WTC11 (cell line): ENCODE results near the gene IRF2BP2. TPM values are rescaled to one million over a fixed set of nuclear protein-coding genes. Genes with fewer than 3 reads are reported as not detected.

Experiments used
- ATAC-seq: fragments of 200-7000 bp; cut with Tn5 transposase; 2 replicates; pipeline ENCODE4 v1.10.0; 2021; ENCODE audit warnings: mild to moderate bottlenecking, moderate library complexity
- CTCF ChIA-PET: fragments of 300-600 bp; sonication (Branson Sonifier 250); formaldehyde crosslinking; loops from one replicate; lab custom pipeline; 2021; ENCODE audit warnings: antibody characterized with exemption; lab: Charles Lee
- POLR2A ChIA-PET: fragments of 350-600 bp; sonication (Branson Sonifier 250); formaldehyde crosslinking; loops from one replicate; lab custom pipeline; 2021; ENCODE audit warnings: antibody characterized with exemption; lab: Charles Lee
- DNase-seq: peaks from one replicate; pipeline ENCODE4 v3.0.0; 2021; ENCODE audit warnings: low spot score
- H3K27ac Mint-ChIP-seq: 2 replicates; pipeline ENCODE4 v1.8.0; 2021; ENCODE audit warnings: mixed read lengths
- H3K27me3 Mint-ChIP-seq: 2 replicates; pipeline ENCODE4 v1.8.0; 2021; ENCODE audit warnings: low read depth, mild to moderate bottlenecking, moderate library complexity, mixed read lengths
- H3K36me3 Mint-ChIP-seq: 2 replicates; pipeline ENCODE4 v1.8.0; 2021; ENCODE audit warnings: mixed read lengths
- H3K4me1 Mint-ChIP-seq: 2 replicates; pipeline ENCODE4 v1.8.0; 2022; ENCODE audit warnings: mixed read lengths
- H3K4me3 Mint-ChIP-seq: 2 replicates; pipeline ENCODE4 v1.8.0; 2021; ENCODE audit warnings: mild to moderate bottlenecking, moderate library complexity, mixed read lengths
- H3K9me3 Mint-ChIP-seq: 2 replicates; pipeline ENCODE4 v1.8.0; 2021; ENCODE audit warnings: mixed read lengths
- ARID4B ChIP-seq: sonication (generic); formaldehyde crosslinking; IDR thresholded peaks from 2 replicates; pipeline ENCODE4 v1.8.0; 2023; ENCODE audit warnings: missing genetic modification reagents, mild to moderate bottlenecking, borderline replicate concordance
- E2F4 ChIP-seq: sonication (generic); formaldehyde crosslinking; IDR thresholded peaks from 2 replicates; pipeline ENCODE4 v1.8.1; 2022; ENCODE audit warnings: low read depth, mild to moderate bottlenecking, moderate library complexity, missing genetic modification reagents, borderline replicate concordance
- E2F5 ChIP-seq: sonication (generic); formaldehyde crosslinking; IDR thresholded peaks from 2 replicates; pipeline ENCODE4 v1.8.1; 2022; ENCODE audit warnings: mild to moderate bottlenecking, moderate library complexity, missing genetic modification reagents
- EMX1 ChIP-seq: fragments of 250-450 bp; sonication (Bioruptor Pico); IDR thresholded peaks from 2 replicates; pipeline ENCODE4 v1.8.0; 2021; ENCODE audit warnings: mild to moderate bottlenecking
- ESRRA ChIP-seq: sonication (generic); formaldehyde crosslinking; IDR thresholded peaks from 2 replicates; pipeline ENCODE4 v1.8.1; 2022; ENCODE audit warnings: mild to moderate bottlenecking, missing genetic modification reagents, borderline replicate concordance
- ETV6 ChIP-seq: sonication (generic); formaldehyde crosslinking; IDR thresholded peaks from 2 replicates; pipeline ENCODE4 v1.8.1; 2022; ENCODE audit warnings: mild to moderate bottlenecking, missing genetic modification reagents
- FOXP4 ChIP-seq: sonication (generic); formaldehyde crosslinking; IDR thresholded peaks from 2 replicates; pipeline ENCODE4 v1.8.0; 2022; ENCODE audit warnings: mild to moderate bottlenecking, missing genetic modification reagents
- GABPB1 ChIP-seq: sonication (generic); formaldehyde crosslinking; IDR thresholded peaks from 2 replicates; pipeline ENCODE4 v1.8.1; 2023; ENCODE audit warnings: mild to moderate bottlenecking, missing genetic modification reagents
- MLX ChIP-seq: sonication (generic); formaldehyde crosslinking; IDR thresholded peaks from 2 replicates; pipeline ENCODE4 v1.8.1; 2023; ENCODE audit warnings: mild to moderate bottlenecking, missing genetic modification reagents, moderate library complexity
- NR1H2 ChIP-seq: sonication (generic); formaldehyde crosslinking; IDR thresholded peaks from 2 replicates; pipeline ENCODE4 v1.9.0; 2021; ENCODE audit warnings: mild to moderate bottlenecking, moderate library complexity, missing genetic modification reagents
- SMAD3 ChIP-seq: sonication (generic); formaldehyde crosslinking; IDR thresholded peaks from 2 replicates; pipeline ENCODE4 v1.8.0; 2022; ENCODE audit warnings: missing genetic modification reagents, mild to moderate bottlenecking, borderline replicate concordance
- TCF7 ChIP-seq: sonication (generic); formaldehyde crosslinking; IDR thresholded peaks from 2 replicates; pipeline ENCODE4 v1.8.0; 2022; ENCODE audit warnings: mild to moderate bottlenecking, low read depth, missing genetic modification reagents, moderate library complexity
- ZMAT4 ChIP-seq: fragments of 250-450 bp; sonication (Bioruptor Pico); IDR thresholded peaks from 2 replicates; pipeline ENCODE4 v1.9.0; 2021; ENCODE audit warnings: mild to moderate bottlenecking
- ZNF219 ChIP-seq: sonication (generic); formaldehyde crosslinking; IDR thresholded peaks from 2 replicates; pipeline ENCODE4 v1.8.0; 2023; ENCODE audit warnings: missing genetic modification reagents, mild to moderate bottlenecking, borderline replicate concordance
- ZNF232 ChIP-seq: sonication (generic); formaldehyde crosslinking; IDR thresholded peaks from 2 replicates; pipeline ENCODE4 v1.8.0; 2022; ENCODE audit warnings: mild to moderate bottlenecking, missing genetic modification reagents
- ZNF281 ChIP-seq: sonication (generic); formaldehyde crosslinking; IDR thresholded peaks from 2 replicates; pipeline ENCODE4 v1.8.0; 2023; ENCODE audit warnings: mild to moderate bottlenecking, missing genetic modification reagents
- ZNF317 ChIP-seq: sonication (generic); formaldehyde crosslinking; IDR thresholded peaks from 2 replicates; pipeline ENCODE4 v1.8.1; 2023; ENCODE audit warnings: low read depth, mild to moderate bottlenecking, moderate library complexity, missing genetic modification reagents, borderline replicate concordance
- ZNF671 ChIP-seq: fragments of 250-450 bp; sonication (Bioruptor Pico); IDR thresholded peaks from 2 replicates; pipeline ENCODE4 v1.8.0; 2021; ENCODE audit warnings: mild to moderate bottlenecking
- ZSCAN18 ChIP-seq: fragments of 250-450 bp; sonication (Bioruptor Pico); IDR thresholded peaks from 2 replicates; pipeline ENCODE4 v2.1.2; 2022; ENCODE audit warnings: mild to moderate bottlenecking, moderate library complexity
- total RNA-seq: library from RNA; stranded (reverse); gene quantifications from 3 replicates; pipeline ENCODE4 v1.2.3, GENCODE V29; 2021

Gene IRF2BP2
- total RNA-seq, 1 experiment from 2014 or later, result 70.9 TPM

- POLR2A ChIA-PET, result no interaction called here
- CTCF ChIA-PET, result no interaction called here
- no peaks in the 10 kb centered on the region for H3K27me3 Mint-ChIP-seq
- peaks cover 6% of the 10 kb centered on the region for H3K4me1 Mint-ChIP-seq
- no peak overlapping the region for H3K27ac Mint-ChIP-seq
- H3K36me3 Mint-ChIP-seq, result no peaks in the 10 kb centered on the region
- H3K9me3 Mint-ChIP-seq, result no peaks in the 10 kb centered on the region
- H3K4me3 Mint-ChIP-seq, result no peak overlapping the region
- ATAC-seq (no peak), DNase-seq (no peak)
- TF ChIP-seq E2F5 (CRISPR knock-in tag) (no peak), ETV6 (CRISPR knock-in tag) (no peak), ZNF671 (no peak), NR1H2 (CRISPR knock-in tag) (no peak), ZNF281 (no peak), ARID4B (CRISPR knock-in tag) (no peak), ZNF317 (CRISPR knock-in tag) (no peak), MLX (no peak), SMAD3 (CRISPR knock-in tag) (no peak)
- TF ChIP-seq, all 79 proteins: peak for 0
Observed at GRCh38 chr1:234556245-234556943, 53.6 kb downstream of the IRF2BP2 start.

- no peak for ATAC-seq
- ChIA-PET POLR2A (no interaction called here), CTCF (no interaction called here)
- Mint-ChIP-seq H3K4me3 (no peak overlapping the region), H3K36me3 (no peaks in the 10 kb centered on the region), H3K27me3 (no peaks in the 10 kb centered on the region), H3K9me3 (no peaks in the 10 kb centered on the region), H3K4me1 (peaks cover 6% of the 10 kb centered on the region), H3K27ac (no peak overlapping the region)
- no peak for DNase-seq
- TF ChIP-seq ZSCAN18 (CRISPR knock-in tag), result no peak
- TF ChIP-seq ZMAT4, result no peak
- TF ChIP-seq EMX1 (CRISPR knock-in tag), result no peak
- TF ChIP-seq FOXP4, result no peak
- no peak for TF ChIP-seq E2F4 (CRISPR knock-in tag)
- no peak for TF ChIP-seq ZNF219 (CRISPR knock-in tag)
- TF ChIP-seq ESRRA (CRISPR knock-in tag), result no peak
- no peak for TF ChIP-seq ZNF232 (CRISPR knock-in tag)
- no peak for TF ChIP-seq TCF7 (CRISPR knock-in tag)
- TF ChIP-seq GABPB1, result no peak
Observed at GRCh38 chr1:234555390-234556024, 54.5 kb downstream of the IRF2BP2 start.
